BJ (cell line): Measurements from ENCODE around the gene COL27A1. TPM values are rescaled to one million over a fixed set of nuclear protein-coding genes. Genes with fewer than 3 reads are reported as not detected.

Experiments used
- CTCF ChIA-PET: fragments of 350-600 bp; formaldehyde crosslinking; extraction: SDS; loops from one replicate; lab custom pipeline; 2021; ENCODE audit warnings: antibody characterized with exemption, inconsistent platforms; lab: Yijun Ruan, JAX
- POLR2A ChIA-PET: fragments of 300-600 bp; sonication (Branson Sonifier 250); formaldehyde crosslinking; extraction: SDS; loops from one replicate; lab custom pipeline; 2021; ENCODE audit warnings: antibody characterized with exemption; lab: Charles Lee
- DNase-seq: peaks from one replicate; pipeline ENCODE4 v3.0.0-alpha.2; 2011; ENCODE audit warnings: low read depth
- H3K27me3 ChIP-seq: 2 replicates; pipeline ENCODE4 v1.6.0; 2011; ENCODE audit warnings: low read length; ENCODE audit not compliant: control insufficient read depth, insufficient read depth
- H3K36me3 ChIP-seq: 2 replicates; pipeline ENCODE4 v1.5.1; 2011; ENCODE audit warnings: low read length; ENCODE audit not compliant: control insufficient read depth, insufficient read depth
- H3K4me3 ChIP-seq: 2 replicates; pipeline ENCODE4 v1.5.1; 2011; ENCODE audit warnings: low read depth, mild to moderate bottlenecking, control low read depth, low read length
- polyA plus RNA-seq: library from polyadenylated mRNA; depleted of rRNA; stranded (reverse); fragments of >200 nt; gene quantifications from 2 replicates; pipeline ENCODE4 v1.2.3, GENCODE V29; 2011
- TF ChIP-seq, protein P1 (sequence below): IDR thresholded peaks from 2 replicates; pipeline ENCODE4 v1.5.1; 2011; ENCODE audit warnings: low read depth, mild to moderate bottlenecking, control low read depth, inconsistent platforms, low read length, moderate library complexity; ENCODE audit not compliant: insufficient read depth

The COL27A1 gene
- polyA plus RNA-seq, 1 experiment = 16.6 TPM

DNA sequence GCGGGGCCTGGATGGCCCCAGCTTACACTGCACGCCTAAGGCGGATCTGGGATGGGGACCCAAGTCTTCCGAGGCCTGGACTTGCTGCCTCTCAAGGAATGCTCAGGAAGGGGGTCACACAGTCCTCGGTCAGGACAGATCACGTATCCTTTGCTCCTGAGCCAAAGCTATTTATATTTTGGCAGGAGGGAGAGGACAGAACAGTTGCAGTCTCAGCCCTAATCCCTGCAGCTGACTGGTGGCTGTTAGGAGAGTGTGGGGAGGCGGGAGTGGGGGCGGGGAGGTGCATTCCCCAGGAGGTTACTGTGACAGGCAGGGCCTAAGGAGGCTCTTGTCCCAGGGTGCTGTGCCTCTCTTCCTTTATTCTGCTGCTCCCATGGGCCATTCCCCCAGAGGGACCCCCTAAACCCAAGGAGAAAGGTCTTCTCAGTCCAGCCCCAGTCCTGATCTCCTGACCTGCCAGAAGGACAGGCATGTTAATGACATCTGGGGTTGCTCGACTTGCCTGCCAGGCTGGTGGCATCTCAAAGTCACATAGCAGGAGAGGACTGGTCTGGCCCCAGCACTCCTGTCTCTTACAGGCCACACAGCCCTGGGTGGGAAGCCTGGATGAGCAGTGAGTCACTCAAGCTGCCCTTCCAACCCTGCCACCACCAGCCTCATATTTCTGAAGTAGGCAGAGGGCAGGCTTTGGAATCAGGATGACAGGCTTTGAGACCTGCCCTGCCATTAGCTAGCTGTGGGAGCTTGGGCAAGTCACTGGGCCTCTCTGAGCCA lies 51.9 kb downstream of the COL27A1 start:
- no peaks in the 10 kb centered on the region for H3K27me3 ChIP-seq
- TF ChIP-seq, protein P1, sequence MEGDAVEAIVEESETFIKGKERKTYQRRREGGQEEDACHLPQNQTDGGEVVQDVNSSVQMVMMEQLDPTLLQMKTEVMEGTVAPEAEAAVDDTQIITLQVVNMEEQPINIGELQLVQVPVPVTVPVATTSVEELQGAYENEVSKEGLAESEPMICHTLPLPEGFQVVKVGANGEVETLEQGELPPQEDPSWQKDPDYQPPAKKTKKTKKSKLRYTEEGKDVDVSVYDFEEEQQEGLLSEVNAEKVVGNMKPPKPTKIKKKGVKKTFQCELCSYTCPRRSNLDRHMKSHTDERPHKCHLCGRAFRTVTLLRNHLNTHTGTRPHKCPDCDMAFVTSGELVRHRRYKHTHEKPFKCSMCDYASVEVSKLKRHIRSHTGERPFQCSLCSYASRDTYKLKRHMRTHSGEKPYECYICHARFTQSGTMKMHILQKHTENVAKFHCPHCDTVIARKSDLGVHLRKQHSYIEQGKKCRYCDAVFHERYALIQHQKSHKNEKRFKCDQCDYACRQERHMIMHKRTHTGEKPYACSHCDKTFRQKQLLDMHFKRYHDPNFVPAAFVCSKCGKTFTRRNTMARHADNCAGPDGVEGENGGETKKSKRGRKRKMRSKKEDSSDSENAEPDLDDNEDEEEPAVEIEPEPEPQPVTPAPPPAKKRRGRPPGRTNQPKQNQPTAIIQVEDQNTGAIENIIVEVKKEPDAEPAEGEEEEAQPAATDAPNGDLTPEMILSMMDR = no peak
- POLR2A ChIA-PET = interaction anchor here (0.6 kb wide), 1 partner anchor 54 kb away, joined by 4 read pairs; no protein-coding TSS in a partner anchor
- no peak overlapping the region for H3K4me3 ChIP-seq
- H3K36me3 ChIP-seq = peaks cover 23% of the 10 kb centered on the region
- no peak for DNase-seq
- CTCF ChIA-PET = interaction anchor here (1.0 to 2.0 kb wide), 3 partner anchors 51 to 99 kb away, joined by 3 to 6 read pairs (median 4); partner anchors contain the start of gene COL27A1

DNA sequence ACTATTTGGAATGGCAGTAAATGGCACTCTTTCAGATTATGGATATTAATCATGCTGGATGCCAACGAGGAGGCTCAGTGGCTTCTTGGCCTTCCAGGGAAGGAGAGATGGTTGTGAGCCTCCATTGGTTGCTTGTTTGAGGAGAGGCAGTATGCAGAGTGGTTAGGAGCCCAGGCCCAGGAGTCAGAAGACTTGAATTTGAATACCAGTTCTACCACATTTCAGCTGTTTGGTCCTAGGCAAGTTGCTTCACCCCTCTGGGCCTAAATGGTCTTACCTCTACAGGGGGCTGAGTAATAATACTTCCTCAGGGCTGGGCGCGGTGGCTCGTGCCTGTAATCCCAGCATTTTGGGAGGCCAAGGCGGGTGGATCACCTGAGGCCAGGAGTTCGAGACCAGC lies 52.5 kb downstream of the COL27A1 start:
- POLR2A ChIA-PET = no interaction called here
- Histone ChIP-seq H3K4me3 (no peak overlapping the region), H3K36me3 (peaks cover 25% of the 10 kb centered on the region), H3K27me3 (no peaks in the 10 kb centered on the region)
- CTCF ChIA-PET = interaction anchor here (0.6 to 2.0 kb wide), 2 partner anchors 25 to 51 kb away, joined by 3 to 6 read pairs; no protein-coding TSS in a partner anchor
- DNase-seq = no peak
- TF ChIP-seq, protein P1 = no peak

DNA sequence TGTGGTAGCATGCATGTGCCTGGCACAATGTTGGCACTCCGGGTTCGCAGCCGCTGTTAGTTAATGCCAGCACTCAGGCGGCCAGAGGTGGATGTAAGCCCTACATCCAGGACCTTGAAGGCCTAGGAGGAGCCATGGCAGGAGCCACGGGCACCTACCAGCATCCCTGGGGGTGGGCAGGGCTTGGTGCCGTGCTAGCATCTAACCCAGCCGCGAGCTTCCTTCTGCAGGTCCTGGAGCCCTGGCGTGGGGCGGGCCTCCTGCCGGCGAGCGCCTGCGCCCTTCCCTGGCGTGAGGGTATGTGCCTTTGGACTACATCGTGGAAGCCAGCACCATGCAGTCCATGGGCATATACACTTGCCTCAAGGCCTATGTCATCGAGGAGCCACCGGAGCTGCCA lies 53.8 kb downstream of the COL27A1 start:
- H3K36me3 ChIP-seq = peaks cover 29% of the 10 kb centered on the region
- DNase-seq = no peak
- TF ChIP-seq, protein P1 = no peak
- ChIA-PET POLR2A (no interaction called here), CTCF (interaction anchor here (0.9 kb wide), 1 partner anchor 9 kb away, joined by 5 read pairs; no protein-coding TSS in a partner anchor)
- H3K27me3 ChIP-seq = no peaks in the 10 kb centered on the region
- H3K4me3 ChIP-seq = no peak overlapping the region

DNA sequence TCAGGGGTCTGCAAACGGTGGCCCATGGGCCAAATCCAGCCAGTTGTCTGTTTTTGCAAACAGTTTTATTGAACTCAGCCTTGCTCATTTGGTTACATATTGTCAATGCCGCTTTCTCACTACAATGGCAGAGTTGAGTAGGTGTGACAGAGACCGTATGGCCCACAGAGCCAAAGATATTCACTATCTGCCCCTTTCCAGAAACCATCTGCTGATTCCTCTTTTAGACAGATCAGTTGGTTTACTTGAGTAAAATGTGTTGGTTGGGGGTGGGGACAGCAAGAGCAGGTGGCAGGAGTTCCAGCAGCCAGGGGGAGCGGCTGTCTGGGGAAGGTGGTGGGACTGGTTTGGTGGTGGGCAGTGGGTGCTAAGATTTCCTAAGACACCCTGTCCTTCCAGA lies 54.8 kb downstream of the COL27A1 start:
- POLR2A ChIA-PET = no interaction called here
- TF ChIP-seq, protein P1 = no peak
- H3K4me3 ChIP-seq = no peak overlapping the region
- H3K27me3 ChIP-seq = no peaks in the 10 kb centered on the region
- DNase-seq = no peak
- peaks cover 29% of the 10 kb centered on the region for H3K36me3 ChIP-seq
- CTCF ChIA-PET = no interaction called here

DNA sequence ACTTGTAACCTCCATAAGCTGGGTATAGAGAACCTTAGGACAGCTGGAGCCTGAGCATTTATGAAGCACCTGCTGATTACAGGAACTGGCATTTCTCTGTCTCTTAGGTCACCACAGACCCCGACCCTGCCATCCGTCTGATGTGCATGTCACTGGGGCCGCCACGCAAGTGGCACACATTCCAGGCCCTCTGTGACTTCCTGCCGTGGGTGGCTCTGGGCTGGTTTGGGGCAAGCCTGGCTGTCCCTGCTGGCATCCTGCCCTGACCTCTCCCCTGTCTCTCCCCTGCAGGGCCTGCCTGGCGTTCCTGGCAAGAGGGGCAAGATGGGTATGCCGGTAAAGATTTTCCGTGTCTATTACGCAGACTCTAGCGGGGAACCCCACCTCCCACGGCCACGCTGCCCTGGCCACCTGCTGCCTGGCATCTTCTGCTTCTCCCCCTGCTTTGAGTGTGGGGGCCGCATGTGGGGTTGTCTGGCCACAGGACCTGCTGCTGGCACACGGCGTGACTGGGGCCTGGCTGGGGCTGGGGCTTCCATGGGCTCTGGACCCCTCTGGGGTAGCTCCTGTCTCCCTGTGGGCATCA lies 55.4 kb downstream of the COL27A1 start:
- TF ChIP-seq, protein P1 = no peak
- Histone ChIP-seq H3K4me3 (no peak overlapping the region), H3K36me3 (peaks cover 28% of the 10 kb centered on the region), H3K27me3 (no peaks in the 10 kb centered on the region)
- DNase-seq = no peak
- ChIA-PET POLR2A (no interaction called here), CTCF (no interaction called here)
